Uterus (tissue), 4 donors: Measurements from ENCODE around the gene ASF1B. TPM values are rescaled to one million over a fixed set of nuclear protein-coding genes. Genes with fewer than 3 reads are reported as not detected.
"Not testable (repeated sequence)": the region's sequence is repeated elsewhere in the genome, so short reads cannot be mapped to it uniquely, and the experiment has no call there.

Source experiments
- DNase-seq, 2 donors: peaks; one replicate each; pipeline ENCODE4 v3.0.0-alpha.2; 2019 to 2020
- H3K27ac ChIP-seq, 2 donors: fragments of 200-600 bp; sonication (generic); 1 replicate in 1 of 2; 2 replicates in 1 of 2; pipeline ENCODE4 v1.5.1; 2016 to 2018
- H3K27me3 ChIP-seq, 2 donors: fragments of 200-600 bp; sonication (generic); one replicate each; pipeline ENCODE4 v1.5.1; 2018 to 2019; ENCODE audit warnings: control low read depth in 1 of 2
- H3K36me3 ChIP-seq, 2 donors: fragments of 200-600 bp; sonication (generic); one replicate each; pipeline ENCODE4 v1.5.1; 2019; ENCODE audit warnings: control low read depth in 1 of 2
- H3K4me1 ChIP-seq, 2 donors: fragments of 200-600 bp; sonication (generic); one replicate each; pipeline ENCODE4 v1.5.1; 2018 to 2019; ENCODE audit warnings: control low read depth in 1 of 2
- H3K4me3 ChIP-seq, 2 donors: fragments of 200-600 bp; sonication (generic); 1 replicate in 1 of 2; 2 replicates in 1 of 2; pipeline ENCODE4 v1.5.1; 2018 to 2019; ENCODE audit warnings: mild to moderate bottlenecking in 1 of 2
- H3K9me3 ChIP-seq, 2 donors: fragments of 200-600 bp; sonication (generic); one replicate each; pipeline ENCODE4 v1.5.1; 2019; ENCODE audit warnings: control low read depth in 1 of 2
- POLR2A ChIP-seq, 2 donors: fragments of 450-650 bp; IDR thresholded peaks; one replicate each; pipeline ENCODE4 v1.6.1; 2016; ENCODE audit warnings: antibody characterized with exemption in 2 of 2, mild to moderate bottlenecking in 1 of 2, moderate library complexity in 1 of 2
- intact Hi-C: fragments of 100-400 bp; cut with DNase I; formaldehyde crosslinking; loops from one replicate; pipeline ENCODE4 v1.15.1; 2023; ENCODE audit warnings: low total_unique reads
- total RNA-seq, 4 donors: library from RNA; depleted of rRNA in 3 of 4; stranded (reverse); fragments of >200 nt in 3 of 4; gene quantifications; one replicate each; pipeline versions ENCODE4 v1.1.0 to v1.2.4, GENCODE V29; 2014 to 2023
- TF ChIP-seq, protein P1 (sequence below), 4 experiments: fragments of 200-600 bp in 2 of 4; fragments of 450-650 bp in 2 of 4; sonication (generic) in 2 of 4; IDR thresholded peaks; one replicate each; pipeline ENCODE4 v1.5.1; 2016 to 2019; ENCODE audit warnings: antibody characterized with exemption in 4 of 4, mild to moderate bottlenecking in 2 of 4, moderate library complexity in 1 of 4
- donor health status: DM: yes; HTN: yes; CAD: no.

Gene ASF1B
- total RNA-seq, 4 donors from 2014 or later = 16.7 TPM; not detected in 3

DNA sequence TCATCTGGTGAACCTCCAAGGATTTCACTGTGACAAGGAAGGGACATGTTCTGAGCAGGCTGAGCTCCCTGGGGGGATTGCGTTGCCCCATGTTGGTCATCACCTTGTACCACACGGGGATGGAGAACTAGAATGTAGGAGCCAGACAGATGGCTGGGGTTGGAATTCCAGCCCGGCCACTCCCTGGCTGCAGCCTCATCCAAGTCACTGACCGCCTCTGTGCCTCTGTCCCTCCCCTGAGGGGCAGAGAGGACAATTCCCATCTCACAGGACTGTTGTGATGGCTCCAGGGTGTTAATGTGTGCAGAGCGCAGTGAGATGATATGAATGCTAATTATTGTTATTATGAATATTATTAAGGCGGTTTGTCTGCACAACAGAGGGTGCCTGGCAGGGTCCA lies 45.5 kb upstream of the ASF1B start:
- Histone ChIP-seq H3K4me1 (no peaks in the 10 kb centered on the region), H3K4me3 (no peak overlapping the region), H3K36me3 (no peaks in the 10 kb centered on the region), H3K9me3 (no peaks in the 10 kb centered on the region), H3K27ac (no peak overlapping the region), H3K27me3 (no peaks in the 10 kb centered on the region)
- DNase-seq = no peak
- TF ChIP-seq, protein P1, sequence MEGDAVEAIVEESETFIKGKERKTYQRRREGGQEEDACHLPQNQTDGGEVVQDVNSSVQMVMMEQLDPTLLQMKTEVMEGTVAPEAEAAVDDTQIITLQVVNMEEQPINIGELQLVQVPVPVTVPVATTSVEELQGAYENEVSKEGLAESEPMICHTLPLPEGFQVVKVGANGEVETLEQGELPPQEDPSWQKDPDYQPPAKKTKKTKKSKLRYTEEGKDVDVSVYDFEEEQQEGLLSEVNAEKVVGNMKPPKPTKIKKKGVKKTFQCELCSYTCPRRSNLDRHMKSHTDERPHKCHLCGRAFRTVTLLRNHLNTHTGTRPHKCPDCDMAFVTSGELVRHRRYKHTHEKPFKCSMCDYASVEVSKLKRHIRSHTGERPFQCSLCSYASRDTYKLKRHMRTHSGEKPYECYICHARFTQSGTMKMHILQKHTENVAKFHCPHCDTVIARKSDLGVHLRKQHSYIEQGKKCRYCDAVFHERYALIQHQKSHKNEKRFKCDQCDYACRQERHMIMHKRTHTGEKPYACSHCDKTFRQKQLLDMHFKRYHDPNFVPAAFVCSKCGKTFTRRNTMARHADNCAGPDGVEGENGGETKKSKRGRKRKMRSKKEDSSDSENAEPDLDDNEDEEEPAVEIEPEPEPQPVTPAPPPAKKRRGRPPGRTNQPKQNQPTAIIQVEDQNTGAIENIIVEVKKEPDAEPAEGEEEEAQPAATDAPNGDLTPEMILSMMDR (IDR thresholded peaks at IDR 0.05) = no peak
- TF ChIP-seq POLR2A (IDR thresholded peaks at IDR 0.05) = no peak
- intact Hi-C loops = no loop called here

DNA sequence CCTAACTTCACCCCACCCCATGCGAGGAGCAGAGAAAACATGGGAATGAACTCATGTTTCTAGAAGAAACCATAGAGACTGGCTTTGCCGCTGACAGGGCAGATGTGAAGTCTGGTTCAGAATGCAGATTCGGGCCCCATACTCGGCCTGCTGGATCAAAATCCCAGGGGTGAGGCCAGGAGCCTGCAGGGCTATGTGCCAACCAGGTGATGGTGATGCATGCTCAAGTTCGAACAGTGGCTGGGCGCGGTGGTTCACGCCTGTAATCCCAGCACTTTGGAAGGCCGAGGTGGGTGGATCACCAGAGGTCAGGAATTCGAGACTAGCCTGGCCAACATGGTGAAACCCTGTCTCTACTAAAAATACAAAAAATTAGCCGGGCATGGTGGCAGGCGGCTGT lies 44.8 kb upstream of the ASF1B start:
- DNase-seq, H3K27me3 ChIP-seq, H3K9me3 ChIP-seq, H3K27ac ChIP-seq, H3K36me3 ChIP-seq, intact Hi-C loops, H3K4me1 ChIP-seq, H3K4me3 ChIP-seq: not testable (repeated sequence)

DNA sequence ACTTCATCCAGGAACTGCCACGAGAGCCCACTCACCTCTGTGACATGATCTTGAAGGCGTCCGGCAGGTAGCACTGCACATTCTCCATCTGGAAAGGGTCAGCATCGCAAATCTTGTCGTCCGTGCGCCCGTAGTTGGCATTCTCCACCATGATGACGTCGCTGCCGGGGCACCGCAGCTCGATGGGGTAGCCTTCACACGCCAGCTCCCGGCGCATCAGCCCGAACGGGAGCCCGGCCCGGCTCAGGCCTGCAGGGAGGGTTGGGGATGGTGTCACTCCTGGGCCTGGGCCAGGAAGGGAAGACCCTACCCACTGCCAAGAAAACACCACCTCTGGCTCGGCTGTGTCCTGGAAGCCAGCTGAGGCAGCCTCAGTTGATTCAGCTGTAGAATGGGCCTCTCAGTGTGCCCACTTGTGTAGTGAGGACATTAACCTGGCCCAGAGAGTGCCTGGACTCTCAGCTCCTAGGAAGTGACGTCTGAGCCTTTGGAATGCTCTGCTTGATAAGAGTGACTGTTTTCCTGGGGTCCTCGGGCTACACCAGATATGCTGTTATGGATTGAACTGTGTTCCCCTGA lies 41.2 kb upstream of the ASF1B start:
- no peak for DNase-seq
- intact Hi-C loops = no loop called here

DNA sequence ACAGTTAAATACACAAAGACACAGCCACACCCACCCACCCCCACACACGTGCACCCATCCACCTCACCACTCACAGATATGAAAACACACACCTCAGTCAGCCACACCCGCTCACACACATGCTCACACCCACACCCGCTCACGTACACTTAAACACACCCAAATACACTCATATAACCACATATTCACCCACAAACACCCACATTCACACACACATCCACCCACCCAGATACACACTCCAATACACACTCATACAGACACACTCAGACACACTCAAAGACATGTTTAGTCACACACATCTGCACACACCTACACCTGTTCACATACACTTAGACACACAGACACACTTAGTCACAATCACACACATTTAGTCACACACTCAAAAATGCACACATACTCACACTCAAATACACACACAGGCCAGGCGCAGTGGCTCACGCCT lies 39.0 kb upstream of the ASF1B start:
- no peaks in the 10 kb centered on the region for H3K9me3 ChIP-seq
- no peak for TF ChIP-seq POLR2A (IDR thresholded peaks at IDR 0.05)
- no peak for DNase-seq
- intact Hi-C loops = no loop called here
- no peaks in the 10 kb centered on the region for H3K4me1 ChIP-seq
- no peaks in the 10 kb centered on the region for H3K27me3 ChIP-seq
- no peak overlapping the region for H3K27ac ChIP-seq
- no peaks in the 10 kb centered on the region for H3K36me3 ChIP-seq
- no peak overlapping the region for H3K4me3 ChIP-seq

More for the DNA sequence above, 41.2 kb upstream of the ASF1B start:
- Histone ChIP-seq H3K36me3 (no peaks in the 10 kb centered on the region), H3K4me1 (no peaks in the 10 kb centered on the region), H3K9me3 (no peaks in the 10 kb centered on the region), H3K27ac (no peak overlapping the region), H3K4me3 (no peak overlapping the region), H3K27me3 (no peaks in the 10 kb centered on the region)
- TF ChIP-seq, protein P1 (IDR thresholded peaks at IDR 0.05) = no peak
- no peak for TF ChIP-seq POLR2A (IDR thresholded peaks at IDR 0.05)

DNA sequence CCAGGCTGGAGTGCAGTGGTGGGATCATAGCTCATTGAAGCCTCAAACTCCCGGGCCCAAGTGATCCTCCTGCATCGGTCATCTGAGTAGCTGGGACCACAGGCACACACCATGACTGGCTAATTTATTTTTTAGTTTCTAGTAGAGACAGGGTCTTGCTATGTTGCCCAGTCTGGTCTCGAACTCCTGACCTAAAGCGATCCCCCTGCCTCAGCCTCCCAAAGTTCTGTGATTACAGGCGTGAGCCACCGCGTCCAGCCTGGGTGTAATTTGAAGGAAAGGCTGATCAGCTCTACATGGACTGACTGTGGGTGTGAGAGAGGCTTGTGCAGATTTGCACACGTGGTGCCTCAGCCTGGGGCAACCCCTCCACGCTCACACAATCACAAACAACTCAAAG lies 38.5 kb upstream of the ASF1B start:
- Histone ChIP-seq H3K27ac (no peak overlapping the region), H3K9me3 (no peaks in the 10 kb centered on the region), H3K27me3 (no peaks in the 10 kb centered on the region), H3K4me1 (no peaks in the 10 kb centered on the region), H3K36me3 (no peaks in the 10 kb centered on the region), H3K4me3 (no peak overlapping the region)
- no peak for DNase-seq
- intact Hi-C loops = no loop called here
- TF ChIP-seq, protein P1 (IDR thresholded peaks at IDR 0.05) = no peak
- no peak for TF ChIP-seq POLR2A (IDR thresholded peaks at IDR 0.05)

DNA sequence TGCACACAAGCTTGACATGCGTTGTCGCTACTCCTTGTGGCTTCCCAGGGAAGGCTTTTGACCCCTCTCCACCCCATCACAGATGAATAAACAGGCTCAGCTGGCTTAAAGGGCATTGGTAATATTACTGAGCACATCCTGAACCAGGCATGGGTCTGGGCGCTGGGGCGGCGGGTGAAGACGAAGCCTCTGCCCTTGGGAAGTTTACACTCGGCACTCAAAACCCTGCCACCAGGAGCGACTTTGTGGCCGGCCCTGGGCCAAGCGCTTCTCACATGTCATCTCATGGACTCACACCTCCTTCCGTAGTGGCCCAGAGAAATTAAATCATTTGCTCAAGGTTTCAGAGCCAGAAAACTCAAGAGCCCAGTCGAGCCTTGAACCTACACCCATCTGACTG lies 32.6 kb upstream of the ASF1B start:
- Histone ChIP-seq H3K4me3 (no peak overlapping the region), H3K9me3 (no peaks in the 10 kb centered on the region), H3K27ac (no peak overlapping the region), H3K36me3 (no peaks in the 10 kb centered on the region), H3K4me1 (no peaks in the 10 kb centered on the region), H3K27me3 (no peaks in the 10 kb centered on the region)
- no peak for TF ChIP-seq POLR2A (IDR thresholded peaks at IDR 0.05)
- TF ChIP-seq, protein P1 (IDR thresholded peaks at IDR 0.05) = no peak
- no peak for DNase-seq
- intact Hi-C loops = no loop called here
